ENCODE measurements around the gene METTL3. TPM values are rescaled to one million over a fixed set of nuclear protein-coding genes. Genes with fewer than 3 reads are reported as not detected.

METTL3 gene
- total and polyA plus RNA-seq, 2 donors (not counting 1 experiment from before 2014, with no cell fraction given): 39.2 to 59.9 TPM

GRCh38 chr14:21454843-21455544 is 56.1 kb downstream of the METTL3 start:
- peak overlapping the region; percentile 66 for H3K27ac ChIP-seq (ENCODE audit: insufficient read depth, low read length)
- TF ChIP-seq CTCF (conservative IDR thresholded peaks at IDR 0.05 in 1 of 2, IDR thresholded peaks at IDR 0.05 in 1 of 2; ENCODE audit: low read depth in 1 of 2, low read length in 2 of 2) (no peak), EZH2 (IDR thresholded peaks at IDR 0.05; ENCODE audit: low read length, missing control alignments) (no peak)
- H2AFZ ChIP-seq (ENCODE audit: low read length): no peak overlapping the region

GRCh38 chr14:21449899-21450216 is 61.3 kb downstream of the METTL3 start:
- no peaks in the 10 kb centered on the region for H3K27me3 ChIP-seq (ENCODE audit: control insufficient read depth, insufficient read depth, low read length)
- no peaks in the 10 kb centered on the region for H3K36me3 ChIP-seq (ENCODE audit: control insufficient read depth, insufficient read depth, low read length)
- H3K4me2 ChIP-seq (ENCODE audit: extremely low read depth, insufficient read depth, low read length): no peak overlapping the region
- DNase-seq (ENCODE audit: low read depth in 2 of 2): no peak
- TF ChIP-seq EZH2 (IDR thresholded peaks at IDR 0.05; ENCODE audit: low read length, missing control alignments) (no peak), CTCF (conservative IDR thresholded peaks at IDR 0.05 in 1 of 2, IDR thresholded peaks at IDR 0.05 in 1 of 2; ENCODE audit: low read depth in 1 of 2, low read length in 2 of 2) (no peak)
- H3K9ac ChIP-seq (ENCODE audit: insufficient read depth, low read length): no peak overlapping the region
- H3K4me1 ChIP-seq (ENCODE audit: control insufficient read depth, extremely low read depth, insufficient read depth, low read length): no peaks in the 10 kb centered on the region
- H3K27ac ChIP-seq (ENCODE audit: insufficient read depth, low read length): no peak overlapping the region
- H3K9me3 ChIP-seq (ENCODE audit: control insufficient read depth, insufficient read depth, low read depth, low read length): no peaks in the 10 kb centered on the region
- no peak overlapping the region for H2AFZ ChIP-seq (ENCODE audit: low read length)
- no peaks in the 10 kb centered on the region for H4K20me1 ChIP-seq (ENCODE audit: control insufficient read depth, extremely low read depth, insufficient read depth, low read length)
- no peak overlapping the region for H3K4me3 ChIP-seq (replicated peaks in 1 of 4; ENCODE audit: control extremely low read depth in 1 of 4, insufficient read depth in 1 of 4, low read depth in 3 of 4, low read length in 4 of 4)
- peaks cover 77% of the 10 kb centered on the region for H3K79me2 ChIP-seq (ENCODE audit: control insufficient read depth, insufficient read depth, low read length)

More at GRCh38 chr14:21454843-21455544, 56.1 kb downstream of the METTL3 start:
- DNase-seq (ENCODE audit: low read depth in 2 of 2): no peak
- H3K9ac ChIP-seq (ENCODE audit: insufficient read depth, low read length): peak overlapping the region; percentile 63
- H3K36me3 ChIP-seq (ENCODE audit: control insufficient read depth, insufficient read depth, low read length): no peaks in the 10 kb centered on the region
- peak overlapping the region; percentile 97 for H3K4me2 ChIP-seq (ENCODE audit: extremely low read depth, insufficient read depth, low read length)
- no peaks in the 10 kb centered on the region for H4K20me1 ChIP-seq (ENCODE audit: control insufficient read depth, extremely low read depth, insufficient read depth, low read length)
- H3K79me2 ChIP-seq (ENCODE audit: control insufficient read depth, insufficient read depth, low read length): peaks cover 48% of the 10 kb centered on the region
- no peaks in the 10 kb centered on the region for H3K27me3 ChIP-seq (ENCODE audit: control insufficient read depth, insufficient read depth, low read length)
- H3K4me1 ChIP-seq (ENCODE audit: control insufficient read depth, extremely low read depth, insufficient read depth, low read length): no peaks in the 10 kb centered on the region
- no peaks in the 10 kb centered on the region for H3K9me3 ChIP-seq (ENCODE audit: control insufficient read depth, insufficient read depth, low read depth, low read length)
- H3K4me3 ChIP-seq (replicated peaks in 1 of 4; ENCODE audit: control extremely low read depth in 1 of 4, insufficient read depth in 1 of 4, low read depth in 3 of 4, low read length in 4 of 4): peak overlapping the region; percentile 62 to 97 (median 76)

Other genes with a start within 250 kb of the METTL3 start
- gene HNRNPC, start 241.9 kb downstream of the METTL3 start, total RNA-seq: 671 and 885 TPM in 2 replicates
- 543 and 766 TPM in 2 replicates for gene HNRNPC, start 241.9 kb downstream of the METTL3 start, polyA plus RNA-seq
- under 0.01 TPM in 1 of 2 replicates, not detected in the other for gene RPGRIP1, start 231.3 kb downstream of the METTL3 start, total RNA-seq
- gene RPGRIP1, start 231.3 kb downstream of the METTL3 start, polyA plus RNA-seq: 0.32 TPM in 1 of 2 replicates, not detected in the other
- 66.1 and 69.6 TPM in 2 replicates for gene SUPT16H, start 127.3 kb downstream of the METTL3 start, total RNA-seq
- gene SUPT16H, start 127.3 kb downstream of the METTL3 start, polyA plus RNA-seq: 58.7 and 83.2 TPM in 2 replicates
- 46.5 and 56.3 TPM in 2 replicates for gene CHD8, start 55.2 kb downstream of the METTL3 start, total RNA-seq
- gene CHD8, start 55.2 kb downstream of the METTL3 start, polyA plus RNA-seq: 11.1 and 19.3 TPM in 2 replicates
- gene RAB2B, start 34.4 kb downstream of the METTL3 start, total RNA-seq: 22.3 and 31.7 TPM in 2 replicates
- 17.6 and 27.8 TPM in 2 replicates for gene RAB2B, start 34.4 kb downstream of the METTL3 start, polyA plus RNA-seq
- gene TOX4, start 34.1 kb downstream of the METTL3 start, total RNA-seq: 19.8 and 30.6 TPM in 2 replicates
- gene TOX4, start 34.1 kb downstream of the METTL3 start, polyA plus RNA-seq: 86.1 and 92.5 TPM in 2 replicates
- 3.1 and 3.5 TPM in 2 replicates for gene SALL2, start 15.0 kb upstream of the METTL3 start, total RNA-seq
- gene SALL2, start 15.0 kb upstream of the METTL3 start, polyA plus RNA-seq: 3.9 and 6.1 TPM in 2 replicates
- not detected in 2 replicates for gene OR10G3, start 68.7 kb upstream of the METTL3 start, total RNA-seq
- gene OR10G3, start 68.7 kb upstream of the METTL3 start, polyA plus RNA-seq: not detected in 2 replicates
- gene OR10G2, start 123.6 kb upstream of the METTL3 start, total RNA-seq: not detected in 2 replicates
- not detected in 2 replicates for gene OR10G2, start 123.6 kb upstream of the METTL3 start, polyA plus RNA-seq
- not detected in 2 replicates for gene OR4E2, start 142.5 kb upstream of the METTL3 start, total RNA-seq
- not detected in 2 replicates for gene OR4E2, start 142.5 kb upstream of the METTL3 start, polyA plus RNA-seq
- not detected in 2 replicates for gene OR4E1, start 162.5 kb upstream of the METTL3 start, total RNA-seq
- not detected in 2 replicates for gene OR4E1, start 162.5 kb upstream of the METTL3 start, polyA plus RNA-seq